HG03095 (cell line): ENCODE results near the gene HS2ST1.
A peak's percentile ranks its signal among the peaks of the same experiment; 100 is the strongest.

Source experiments
- ATAC-seq: cut with Tn5 transposase; IDR thresholded peaks from one replicate; pipeline ENCODE4 v1.9.1; 2021; ENCODE audit warnings: moderate library complexity; ENCODE audit not compliant: unreplicated experiment

Gene HS2ST1

DNA sequence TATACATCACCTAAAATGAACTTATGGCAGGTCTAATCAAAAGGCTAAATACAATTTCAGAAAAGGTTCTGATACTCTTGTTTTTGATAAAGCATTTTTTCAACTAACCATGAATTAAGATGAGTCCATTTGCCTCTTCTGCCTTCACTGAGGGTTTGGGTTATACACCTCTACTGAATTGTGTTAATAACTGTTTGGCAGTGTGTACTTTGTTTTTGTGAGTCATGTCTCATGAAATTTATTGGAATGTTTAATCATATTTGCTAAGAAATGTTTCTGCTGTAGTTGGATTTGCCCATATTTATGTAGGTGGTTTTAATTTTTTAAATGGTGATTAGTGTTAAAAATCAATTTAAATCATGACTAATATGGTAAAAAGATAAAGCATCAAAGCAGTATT, 190.5 kb downstream of the HS2ST1 start:
- ATAC-seq, result no peak

DNA sequence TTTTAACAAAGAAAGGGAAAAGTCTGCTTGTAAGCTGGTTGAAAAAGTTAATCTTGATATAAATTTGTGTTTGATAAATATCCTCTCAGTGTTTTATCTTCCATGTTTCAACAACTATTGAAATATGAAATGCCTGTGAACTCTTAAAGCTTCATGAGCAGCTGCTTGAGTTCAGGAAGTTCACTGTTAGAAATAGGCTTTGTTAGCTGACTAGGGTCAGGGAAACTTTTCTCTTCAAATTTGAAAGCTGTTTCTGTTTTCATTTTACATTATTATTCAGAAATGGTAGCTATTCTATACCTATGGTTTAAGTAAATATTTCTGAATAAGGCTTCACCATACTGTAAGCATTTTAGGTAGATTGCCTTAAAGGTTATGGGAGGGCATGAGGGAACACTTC, 191.7 kb downstream of the HS2ST1 start:
- no peak for ATAC-seq

DNA sequence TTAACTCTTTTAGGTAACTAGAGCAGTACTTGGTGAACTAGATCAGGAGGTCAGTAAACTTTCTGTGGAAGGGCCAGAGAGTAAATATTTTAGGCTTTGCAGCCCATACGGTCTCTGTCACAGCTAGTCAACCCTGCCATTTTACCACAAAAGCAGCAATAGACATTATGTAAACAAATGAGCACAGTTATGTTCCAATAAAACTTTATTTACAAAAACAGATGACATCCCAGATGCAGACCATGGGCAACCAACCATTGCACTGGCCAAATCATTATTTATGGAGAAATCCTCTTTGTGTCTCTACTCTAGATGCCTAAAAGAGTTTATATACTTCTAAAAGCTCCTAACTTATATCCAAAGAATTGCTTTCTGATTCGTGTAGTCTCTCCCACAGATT, 192.4 kb downstream of the HS2ST1 start:
- no peak for ATAC-seq

DNA sequence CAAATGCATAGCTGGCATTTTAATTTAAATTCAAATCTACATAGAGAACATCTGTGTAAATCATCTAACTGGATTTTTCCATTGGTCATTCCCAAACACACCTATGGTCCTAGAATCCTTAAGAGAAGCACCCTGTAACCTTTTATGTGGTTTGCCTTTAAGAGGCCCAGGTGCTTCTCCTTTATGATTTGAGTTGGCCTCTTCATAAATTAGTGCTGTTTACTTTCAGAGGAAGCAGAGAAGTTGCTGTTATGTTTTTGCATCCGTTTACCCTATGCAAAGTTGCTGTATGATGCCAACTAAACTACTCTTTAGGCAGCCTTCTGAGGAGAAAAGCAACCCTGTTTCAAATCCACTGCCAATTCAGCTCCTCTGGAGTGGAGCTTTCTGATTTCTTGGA, 193.8 kb downstream of the HS2ST1 start:
- ATAC-seq, result no peak

DNA sequence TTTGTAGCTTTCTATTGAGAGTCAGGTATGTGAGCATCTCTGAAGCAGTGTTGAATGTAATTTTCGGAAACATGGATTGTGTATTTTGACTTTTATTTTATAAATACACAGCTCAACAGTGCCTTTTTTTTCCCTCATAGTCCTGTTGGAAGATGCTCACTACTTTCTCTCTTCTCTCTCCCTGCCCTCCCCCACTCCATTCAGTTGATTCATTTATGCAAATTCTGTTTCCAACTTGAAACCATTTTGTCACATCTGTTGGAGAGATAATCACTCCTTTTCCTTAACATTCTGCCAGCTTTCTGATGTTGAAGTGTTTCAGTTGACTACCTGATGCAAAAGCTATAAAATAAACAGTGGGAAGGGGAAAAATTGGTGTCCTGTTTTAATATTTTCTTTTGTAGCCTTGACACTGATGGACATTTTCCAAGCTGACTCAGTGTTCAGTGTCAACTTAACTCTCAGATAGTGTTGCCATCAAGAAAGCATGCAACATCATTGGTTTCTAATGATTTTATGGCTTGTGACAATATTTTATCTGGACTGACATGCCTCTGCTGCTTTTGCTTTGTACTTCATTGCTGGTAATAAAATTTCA, 194.5 kb downstream of the HS2ST1 start:
- ATAC-seq, result no peak

DNA sequence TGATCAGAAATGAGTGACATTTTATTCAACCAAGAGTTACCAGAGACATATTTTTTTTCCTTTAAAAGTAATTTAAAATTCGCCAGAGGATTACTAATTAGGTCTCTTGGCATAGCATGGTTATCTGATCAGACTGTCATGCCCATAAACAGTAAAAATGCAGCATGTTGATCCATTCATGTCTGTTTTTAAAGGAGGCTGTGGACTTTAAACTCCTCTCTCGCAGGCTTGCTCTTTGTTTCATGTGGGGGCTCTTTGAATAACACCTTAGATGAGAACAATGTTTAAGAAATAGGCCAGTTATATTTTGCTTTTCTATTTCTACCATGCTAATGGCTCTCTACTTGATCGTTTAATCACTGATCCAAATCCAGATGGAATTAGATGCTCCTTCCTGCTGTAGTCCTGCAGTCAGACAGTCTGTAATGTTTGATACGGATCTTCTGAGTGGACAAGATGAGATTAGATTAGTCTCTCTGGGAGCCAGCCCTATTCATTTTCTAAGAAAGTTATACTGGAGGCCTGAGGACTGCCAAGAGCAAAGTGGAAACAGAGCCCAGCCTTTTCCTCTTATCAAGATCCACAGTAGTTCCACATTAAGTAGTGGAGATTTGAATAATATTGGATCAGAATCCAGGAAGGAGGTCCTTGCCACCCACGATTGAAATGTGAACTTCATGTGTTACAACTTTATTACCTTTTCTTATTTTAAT, 197.4 kb downstream of the HS2ST1 start:
- ATAC-seq, result no peak

DNA sequence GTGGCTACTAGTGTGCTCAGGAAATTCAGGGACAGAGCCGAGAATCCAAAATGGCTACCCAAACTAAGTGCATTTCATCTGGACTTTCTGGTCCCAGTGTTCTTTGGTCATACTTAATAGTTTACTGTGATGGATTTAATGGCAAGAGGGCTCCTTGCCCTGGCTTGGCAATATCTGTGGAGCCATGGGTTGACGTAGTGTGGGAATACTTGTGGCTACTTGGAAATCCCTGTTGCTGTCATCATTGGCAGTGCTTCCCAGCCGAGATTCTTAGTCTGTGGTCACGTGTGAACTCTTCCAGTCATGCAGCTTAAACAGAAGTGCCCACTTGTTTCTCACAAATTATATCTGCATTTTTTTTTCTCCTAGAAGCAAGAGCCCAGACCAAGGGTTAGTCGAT, 198.9 kb downstream of the HS2ST1 start:
- ATAC-seq, result no peak

DNA sequence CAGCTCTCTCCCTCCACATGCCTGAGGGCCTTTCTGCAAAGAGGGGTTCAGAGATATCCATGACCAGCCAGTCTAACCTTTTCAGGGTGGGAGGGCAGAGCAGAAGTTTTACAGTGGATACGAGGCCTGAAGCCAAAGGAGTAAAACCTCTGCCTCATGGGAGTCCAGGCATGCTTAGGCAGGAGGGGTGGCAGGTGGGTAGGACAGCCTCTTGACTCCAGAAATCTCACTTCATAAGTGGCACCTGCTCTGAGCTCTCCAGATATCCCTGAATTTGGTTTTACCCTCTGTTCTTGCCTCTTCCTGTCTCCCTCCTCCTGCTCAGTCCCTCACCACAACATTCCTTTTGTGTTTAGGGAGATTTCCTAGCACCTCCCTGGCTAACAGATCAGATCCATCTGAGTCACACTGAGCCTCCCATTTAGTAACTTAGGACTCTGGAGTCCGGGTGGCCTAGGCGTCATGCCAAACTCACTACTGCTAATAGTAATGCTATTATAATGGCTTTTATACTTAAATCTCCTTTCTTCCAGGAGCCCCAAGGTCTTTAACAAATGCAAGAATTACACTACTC, 201.0 kb downstream of the HS2ST1 start:
- ATAC-seq, result no peak

DNA sequence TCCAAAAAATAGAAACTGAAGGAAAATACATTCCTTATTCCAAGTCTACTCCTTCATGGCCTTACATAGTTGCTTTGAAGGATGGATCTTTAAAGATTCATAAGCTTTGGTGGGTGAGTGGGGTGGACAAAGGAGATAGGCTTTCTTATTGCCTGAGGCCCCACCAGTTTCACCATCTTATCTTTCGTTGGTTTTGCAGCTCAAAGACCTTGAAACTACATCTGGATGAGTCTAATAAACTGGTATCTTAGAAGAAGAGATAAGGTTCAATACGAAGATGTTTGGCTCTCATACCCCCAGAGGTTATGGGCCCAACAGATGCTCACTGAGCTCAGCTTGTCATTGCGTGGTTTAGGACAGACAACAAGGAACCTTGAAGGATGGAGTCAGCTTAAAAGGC, 201.5 kb downstream of the HS2ST1 start:
- no peak for ATAC-seq

DNA sequence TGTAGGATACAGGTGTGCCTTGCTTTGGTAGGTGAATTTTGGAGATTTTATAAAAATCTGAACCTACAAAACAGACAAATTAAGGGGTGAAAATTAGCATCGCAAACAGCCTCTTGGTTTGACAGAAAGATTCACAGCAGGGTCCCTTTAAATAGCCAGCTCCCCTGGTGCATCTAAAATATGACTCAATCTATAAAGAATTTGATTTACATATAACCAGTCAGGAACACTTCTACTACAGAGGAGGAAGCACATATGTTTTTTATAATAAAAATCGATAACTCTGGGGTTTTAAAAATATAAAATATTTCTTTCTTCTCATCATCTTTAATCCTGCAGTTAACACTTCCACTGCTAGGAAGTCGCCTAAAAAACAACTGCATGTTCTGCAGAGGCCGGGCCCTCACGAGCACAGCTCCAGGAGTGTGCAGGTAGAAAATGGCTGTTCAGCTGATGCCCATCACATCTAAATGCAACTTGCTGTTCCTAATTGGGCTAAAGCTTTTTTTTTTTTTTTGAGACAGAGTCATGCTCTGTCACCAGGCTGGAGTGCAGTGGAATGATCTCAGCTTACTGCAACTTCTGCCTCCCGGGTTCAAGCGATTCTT, 203.4 kb downstream of the HS2ST1 start:
- no peak for ATAC-seq

DNA sequence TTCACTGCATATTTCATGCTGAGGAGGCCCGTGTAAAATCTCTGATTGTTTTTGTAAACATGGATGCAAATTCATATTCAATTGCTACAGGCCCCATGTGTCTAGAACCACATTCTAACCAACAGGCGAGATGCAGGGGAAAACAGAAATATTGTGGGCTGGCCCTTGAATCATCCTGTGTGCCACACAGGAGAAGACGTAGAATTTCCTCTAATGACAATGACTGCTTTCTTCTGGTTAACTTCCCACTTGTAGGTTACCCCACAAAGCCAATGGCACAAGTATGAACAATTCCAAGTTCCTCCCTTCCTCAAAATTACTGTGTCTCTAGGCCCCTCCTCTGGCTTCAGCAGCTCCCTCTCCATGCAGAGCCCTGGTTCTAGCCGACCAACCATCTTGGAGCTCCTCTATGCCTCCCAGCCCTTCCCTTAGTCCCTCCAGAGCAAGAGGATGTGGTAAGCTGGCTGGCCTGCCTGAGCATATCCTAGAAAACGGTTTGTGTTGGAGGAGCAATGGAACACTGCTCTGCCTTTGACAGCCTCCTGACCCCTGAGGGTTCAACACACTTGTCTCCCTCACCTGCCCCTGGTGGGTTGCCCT, 205.2 kb downstream of the HS2ST1 start:
- no peak for ATAC-seq

DNA sequence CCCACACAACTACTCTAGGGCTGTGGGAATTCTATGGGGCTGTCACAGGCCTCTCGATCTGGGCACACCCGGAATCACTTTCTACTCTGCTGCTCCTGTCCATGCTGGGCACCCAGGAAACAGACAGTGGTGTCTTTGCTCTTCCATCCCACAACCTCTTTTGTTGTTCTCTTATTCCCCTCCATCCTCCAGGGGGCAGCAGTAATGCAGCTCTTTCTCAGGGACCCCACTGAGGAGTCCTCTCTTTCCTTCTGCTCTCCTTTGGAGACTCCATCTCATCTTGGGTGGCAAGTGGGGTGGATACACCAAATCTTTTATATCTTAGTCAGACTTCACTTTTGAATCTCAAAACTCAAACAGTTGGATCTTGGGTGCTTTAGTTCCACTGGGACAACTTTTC, 206.3 kb downstream of the HS2ST1 start:
- ATAC-seq, result no peak

DNA sequence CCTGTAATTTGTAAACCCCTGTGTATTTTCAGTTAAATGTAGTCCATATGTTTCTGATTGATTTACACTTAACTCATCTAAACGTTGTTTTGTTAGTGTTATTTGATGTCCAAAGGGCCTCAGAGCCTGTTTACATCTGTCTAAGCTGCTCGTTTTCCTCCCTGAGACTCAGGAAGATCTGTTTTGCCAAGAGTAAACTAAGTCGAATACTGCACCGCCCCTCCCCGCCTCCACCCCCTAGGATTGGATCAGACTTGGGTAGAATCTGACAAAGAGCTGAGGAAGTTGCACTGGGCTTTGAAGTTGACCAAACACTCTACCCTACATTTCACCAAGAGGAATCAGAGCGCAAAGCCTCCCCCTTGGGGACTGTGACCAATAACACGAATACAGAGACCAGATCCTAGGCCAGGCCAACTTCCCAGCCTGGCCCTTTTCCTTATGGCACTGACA, 207.3 kb downstream of the HS2ST1 start:
- ATAC-seq, result no peak

DNA sequence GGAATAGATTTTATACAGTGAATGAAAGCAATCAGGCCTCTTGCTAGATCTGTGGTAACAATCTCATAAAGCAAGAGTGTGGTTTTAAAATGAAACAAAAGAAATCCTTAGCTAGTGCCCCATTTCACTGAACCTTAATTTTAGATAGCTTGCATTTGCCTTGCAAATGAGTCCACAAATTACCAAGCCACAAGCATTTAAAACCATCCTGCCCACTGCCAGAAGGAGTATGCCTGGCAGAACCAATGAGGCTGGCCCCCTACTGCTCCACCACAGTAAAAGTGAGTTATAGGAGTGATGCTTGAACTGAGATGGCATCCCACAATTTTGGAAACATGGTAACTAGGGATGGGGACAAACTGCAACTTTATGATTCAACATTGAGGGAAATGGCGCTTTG, 207.8 kb downstream of the HS2ST1 start:
- no peak for ATAC-seq

DNA sequence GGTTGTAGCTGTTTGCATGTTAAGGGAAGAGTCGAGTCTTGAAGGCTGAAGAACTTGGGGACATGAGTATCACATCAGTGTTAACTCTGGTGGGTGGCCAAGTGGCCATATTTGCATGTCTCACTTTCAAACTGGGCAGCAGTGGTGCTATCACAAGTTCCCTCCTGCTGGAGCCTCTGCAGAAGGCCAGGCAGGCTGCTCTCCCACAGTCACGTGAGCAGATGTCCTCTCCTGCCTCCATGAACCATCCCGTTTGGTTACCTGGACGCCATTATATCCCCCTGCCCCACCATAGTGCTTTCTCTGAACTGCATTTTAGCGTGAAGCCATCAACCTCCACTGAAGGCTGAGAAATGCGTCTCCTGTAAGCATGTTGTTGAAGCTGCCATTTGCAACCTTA, 209.2 kb downstream of the HS2ST1 start:
- ATAC-seq, result no peak

DNA sequence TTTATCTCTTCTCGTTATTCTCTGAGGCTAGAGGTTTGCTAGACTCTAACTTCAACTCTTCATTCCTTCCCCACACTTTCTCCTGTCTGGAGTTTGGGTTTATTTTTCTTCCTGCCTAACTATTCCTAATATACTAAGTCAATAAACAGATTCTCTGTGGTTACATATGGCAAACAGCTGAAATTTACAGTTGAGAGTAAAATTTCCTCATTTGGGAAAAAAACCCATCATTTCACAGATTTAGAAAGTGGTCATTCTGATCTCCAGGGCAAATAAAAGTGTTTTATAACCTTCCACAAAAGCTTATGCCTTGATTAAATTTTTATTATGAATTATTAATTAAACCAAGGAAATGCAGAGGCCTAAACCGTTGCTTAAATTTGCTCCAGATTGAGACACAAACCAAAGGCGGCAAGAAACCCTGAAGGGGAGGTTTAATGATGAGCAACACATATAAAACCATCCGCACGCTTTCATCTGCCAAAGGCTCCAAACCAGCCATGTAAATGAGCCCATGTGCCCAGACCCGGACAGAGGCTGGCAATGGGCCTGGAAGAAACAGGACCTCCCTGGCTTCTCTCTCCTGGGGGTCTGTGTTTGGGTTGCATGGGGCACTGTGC, 212.6 kb downstream of the HS2ST1 start:
- no peak for ATAC-seq

DNA sequence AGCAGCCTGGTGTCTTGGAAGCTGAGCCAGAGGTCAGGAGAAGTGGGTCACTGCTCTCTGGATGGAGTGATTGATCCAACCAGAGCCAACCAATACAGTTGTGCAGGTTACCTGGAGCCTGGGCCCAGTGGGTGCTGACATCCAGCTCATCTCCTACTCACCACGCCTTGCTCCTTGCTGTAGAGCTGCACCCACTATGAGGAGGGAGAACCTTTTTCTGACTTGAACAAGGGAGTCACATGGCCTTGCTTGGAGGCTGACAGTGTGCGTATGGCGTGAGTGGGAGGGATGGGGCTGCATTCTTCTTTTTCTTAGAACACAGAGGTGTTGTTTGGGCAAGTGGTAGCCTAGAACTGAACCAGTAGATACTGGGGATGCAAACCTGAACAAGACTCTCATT, 213.1 kb downstream of the HS2ST1 start:
- no peak for ATAC-seq

DNA sequence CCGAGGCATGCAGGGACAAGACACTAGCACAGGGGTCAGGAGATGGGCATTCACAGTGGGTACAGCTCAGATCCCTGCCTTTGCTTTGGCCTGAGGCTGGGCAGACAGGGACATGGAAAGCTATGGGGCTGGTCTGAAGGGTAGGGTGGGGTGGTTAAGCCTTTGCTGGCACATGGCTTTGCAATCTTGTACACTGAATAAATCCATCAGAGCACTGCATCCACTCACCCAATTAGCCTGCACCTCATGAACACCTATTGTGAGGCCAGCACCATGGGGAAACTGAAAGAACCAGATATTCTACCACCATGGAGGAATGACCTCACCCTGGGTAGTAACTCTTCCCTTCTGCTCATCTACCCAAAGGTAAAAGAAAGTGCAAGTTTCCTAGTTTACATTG, 214.6 kb downstream of the HS2ST1 start:
- no peak for ATAC-seq

DNA sequence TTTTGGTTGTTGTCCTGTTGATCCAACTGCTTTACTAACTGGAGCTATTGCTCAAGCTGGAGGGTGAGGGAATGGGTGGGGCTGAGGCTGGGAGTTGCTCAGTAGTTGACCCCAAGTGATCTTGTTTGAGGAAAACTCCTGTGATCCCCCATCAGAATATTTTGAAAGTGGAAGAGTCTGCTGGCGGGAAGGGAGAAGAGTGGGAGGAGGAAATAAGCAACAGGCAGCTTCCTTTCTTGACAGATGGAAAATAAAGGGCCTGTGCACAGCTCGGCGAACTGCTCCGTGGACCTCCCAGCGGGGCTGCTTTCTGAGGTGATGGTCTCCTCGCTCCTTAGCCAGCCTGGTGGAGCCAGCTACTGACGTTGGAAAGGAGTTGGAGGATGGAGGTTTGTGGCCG, 215.2 kb downstream of the HS2ST1 start:
- ATAC-seq, result no peak

DNA sequence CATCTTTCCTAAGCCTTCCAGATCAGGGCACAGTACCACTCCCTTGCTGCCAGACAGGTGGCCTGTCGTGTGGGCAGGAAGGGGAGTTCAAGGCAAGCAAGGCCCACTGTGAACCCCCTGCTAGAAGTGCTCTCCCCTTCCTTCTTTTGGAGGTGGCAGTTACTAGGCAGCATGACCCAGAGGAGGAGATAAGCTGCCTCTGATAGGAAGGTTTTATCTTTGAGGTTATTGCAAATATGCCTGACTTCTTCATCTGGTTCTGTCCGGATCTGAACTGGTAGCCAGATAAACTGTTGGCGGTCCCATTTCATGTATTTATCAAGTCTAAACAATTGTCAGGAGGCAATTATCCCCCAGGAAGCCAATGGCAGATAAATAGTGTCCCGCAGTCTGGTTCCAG, 216.0 kb downstream of the HS2ST1 start:
- no peak for ATAC-seq

DNA sequence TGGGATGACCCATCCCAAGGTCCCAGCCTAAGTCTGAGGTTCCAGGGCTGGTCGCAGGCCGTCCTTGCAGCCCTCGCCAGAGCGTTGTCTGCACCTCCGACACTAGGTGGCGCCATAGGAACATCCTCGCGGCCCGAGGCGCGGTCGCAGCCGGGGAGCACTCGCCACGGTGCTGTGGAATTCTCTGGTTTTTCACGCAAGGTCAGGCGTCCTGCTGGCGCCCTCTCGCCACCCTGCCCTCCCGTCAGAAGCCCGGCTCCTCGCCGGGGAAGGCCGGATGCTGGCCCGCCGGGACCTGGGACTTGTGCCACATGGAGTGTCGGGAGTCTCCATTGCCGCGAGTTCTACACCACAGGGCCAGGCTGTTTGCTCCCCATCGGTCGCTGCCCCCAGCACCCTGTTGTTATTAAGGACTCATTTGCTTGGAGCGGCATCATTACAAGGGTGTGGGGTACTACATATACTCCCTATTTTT, 217.4 kb downstream of the HS2ST1 start:
- ATAC-seq, result peak; percentile 95
